Right lobe of liver (tissue), 4 donors: ENCODE measurements around the gene MAPK8.

Experiments used
- CTCF ChIP-seq, 4 donors: fragments of 200-600 bp in 3 of 4; fragments of 450-650 bp in 1 of 4; IDR thresholded peaks; one replicate each; pipeline versions ENCODE4 v1.5.1 to v1.8.0; 2016 to 2022; ENCODE audit warnings: antibody characterized with exemption in 4 of 4, mild to moderate bottlenecking in 2 of 4
- POLR2A ChIP-seq: fragments of 450-650 bp; IDR thresholded peaks from one replicate; pipeline ENCODE4 v1.6.1; 2017; ENCODE audit warnings: antibody characterized with exemption, mild to moderate bottlenecking
- donor health status: DM: no; HTN: no; CAD: no.
- donor health status: DM: no; HTN: no; CAD: no.
- donor health status: DM: no; HTN: yes; CAD: no.

DNA sequence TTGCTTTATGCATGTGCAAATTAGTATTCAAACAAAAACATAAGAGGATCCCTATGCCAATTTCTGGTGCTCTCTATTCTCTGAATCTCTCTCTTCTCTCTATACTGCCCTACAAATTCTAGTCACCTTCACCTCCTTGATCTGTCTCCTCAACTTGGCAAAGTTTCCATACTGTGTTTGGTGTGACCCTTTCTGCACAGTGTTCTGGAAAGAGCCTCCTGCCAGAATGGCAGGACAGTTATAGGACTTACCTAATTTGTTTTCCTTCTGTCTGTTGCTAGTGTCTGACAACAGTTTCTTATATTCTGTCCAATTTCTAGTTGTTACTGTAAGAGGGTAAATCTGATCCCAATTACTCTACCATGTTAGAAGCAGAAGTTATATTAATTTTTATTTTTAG is 34.3 kb downstream of the MAPK8 start:
- TF ChIP-seq POLR2A (no peak), CTCF (IDR thresholded peaks at IDR 0.05) (no peak)
